H1 (cell line): ENCODE data around the gene GID4. TPM values are rescaled to one million over a fixed set of nuclear protein-coding genes. Genes with fewer than 3 reads are reported as not detected.

ENCODE experiments used
- CTCF ChIA-PET: fragments of 300-600 bp; sonication (Branson Sonifier 250); formaldehyde crosslinking; loops from one replicate; lab custom pipeline; 2021; ENCODE audit not compliant: partially characterized antibody; lab: Charles Lee
- POLR2A ChIA-PET: fragments of 300-600 bp; sonication (Branson Sonifier 250); formaldehyde crosslinking; loops from one replicate; lab custom pipeline; 2021; ENCODE audit warnings: inconsistent platforms; ENCODE audit not compliant: partially characterized antibody; lab: Charles Lee
- DNase-seq, 2 experiments: peaks; one replicate each; pipeline versions ENCODE4 v3.0.0 to v3.0.0-alpha.2; 2010 to 2022; ENCODE audit warnings: low spot score in 2 of 2, low read depth in 1 of 2, mixed read lengths in 1 of 2
- FAIRE-seq: peaks from 2 replicates; lab custom pipeline; 2011; peaks lifted over from hg19 to GRCh38; lab: Jason Lieb, UNC
- H2AFZ ChIP-seq: 2 replicates; pipeline ENCODE4 v1.8.1; 2012; ENCODE audit warnings: low read length, inconsistent platforms
- H2AK5ac ChIP-seq: 2 replicates; pipeline ENCODE4 v1.6.1; 2013; ENCODE audit warnings: low read depth, low read length
- H2BK120ac ChIP-seq: replicated peaks from 2 replicates; pipeline ENCODE3; 2013; ENCODE audit warnings: low read depth, low read length, inconsistent platforms
- H2BK12ac ChIP-seq: 2 replicates; pipeline ENCODE4 v1.6.1; 2013; ENCODE audit warnings: low read depth, low read length
- H2BK15ac ChIP-seq: 2 replicates; pipeline ENCODE4 v1.6.1; 2013; ENCODE audit warnings: low read length
- H2BK20ac ChIP-seq: 2 replicates; pipeline ENCODE4 v1.6.1; 2013; ENCODE audit warnings: low read length
- H2BK5ac ChIP-seq: 2 replicates; pipeline ENCODE4 v1.6.1; 2013; ENCODE audit warnings: low read depth, low read length
- H3K14ac ChIP-seq: 2 replicates; pipeline ENCODE4 v1.6.1; 2013; ENCODE audit warnings: inconsistent platforms; ENCODE audit not compliant: insufficient read length
- H3K18ac ChIP-seq: 2 replicates; pipeline ENCODE4 v1.6.1; 2013; ENCODE audit warnings: low read length; ENCODE audit errors: extremely low read depth
- H3K23ac ChIP-seq: 2 replicates; pipeline ENCODE4 v1.6.1; 2013; ENCODE audit warnings: inconsistent platforms; ENCODE audit not compliant: insufficient read length
- H3K23me2 ChIP-seq: 2 replicates; pipeline ENCODE4 v1.6.1; 2013; ENCODE audit warnings: low read depth, low read length
- H3K27ac ChIP-seq: 2 replicates; pipeline ENCODE4 v1.6.1; 2011; ENCODE audit warnings: low read depth, low read length, inconsistent platforms
- H3K27me3 ChIP-seq, 4 experiments: replicated peaks in 1 of 4; 1 replicate in 1 of 4; 2 replicates in 3 of 4; pipeline versions ENCODE4 v1.6.1 to v1.8.1; 2011 to 2013; ENCODE audit warnings: low read length in 3 of 4, mild to moderate bottlenecking in 3 of 4, inconsistent platforms in 2 of 4, mixed read lengths in 2 of 4, moderate library complexity in 1 of 4; ENCODE audit not compliant: control insufficient read depth in 3 of 4, insufficient read depth in 3 of 4; ENCODE audit errors: extremely low read depth in 1 of 4
- H3K36me3 ChIP-seq, 4 experiments: 2 replicates each; pipeline versions ENCODE4 v1.6.1 to v1.8.1; 2011 to 2013; ENCODE audit warnings: mild to moderate bottlenecking in 4 of 4, low read length in 3 of 4, moderate library complexity in 2 of 4, control low read depth in 1 of 4, inconsistent platforms in 1 of 4; ENCODE audit not compliant: insufficient read depth in 4 of 4, control insufficient read depth in 2 of 4
- H3K4ac ChIP-seq: replicated peaks from 2 replicates; pipeline ENCODE3; 2013; ENCODE audit warnings: low read length, low read depth, mixed read lengths, inconsistent platforms; ENCODE audit not compliant: insufficient read length
- H3K4me1 ChIP-seq, 4 experiments: replicated peaks in 1 of 4; 1 replicate in 1 of 4; 2 replicates in 3 of 4; pipeline versions ENCODE4 v1.6.1 to v1.8.1; 2011 to 2013; ENCODE audit warnings: low read length in 3 of 4, inconsistent platforms in 2 of 4, mixed read lengths in 1 of 4; ENCODE audit not compliant: insufficient read depth in 4 of 4, control insufficient read depth in 3 of 4
- H3K4me2 ChIP-seq, 2 experiments: 2 replicates each; pipeline versions ENCODE4 v1.6.1 to v1.8.1; 2011 to 2013; ENCODE audit warnings: low read depth in 2 of 2, low read length in 2 of 2, control low read depth in 1 of 2, inconsistent platforms in 1 of 2, mild to moderate bottlenecking in 1 of 2; ENCODE audit not compliant: insufficient read depth in 1 of 2
- H3K4me3 ChIP-seq, 4 experiments: fragments of 200-600, 300-600 bp in 1 of 4; sonication (generic), shearing (Covaris generic), sonication (Bioruptor Twin) in 1 of 4; 2 replicates each; pipeline versions ENCODE4 v1.5.1 to v1.8.1; 2011 to 2016; ENCODE audit warnings: low read length in 4 of 4, low read depth in 3 of 4, control low read depth in 2 of 4, inconsistent platforms in 2 of 4, mild to moderate bottlenecking in 2 of 4, mixed read lengths in 1 of 4, moderate library complexity in 1 of 4; ENCODE audit not compliant: insufficient read depth in 2 of 4; ENCODE audit errors: extremely low read depth in 1 of 4
- H3K56ac ChIP-seq: replicated peaks from 2 replicates; pipeline ENCODE3; 2013; ENCODE audit warnings: low read depth, mild to moderate bottlenecking, mixed read lengths, low read length, inconsistent platforms; ENCODE audit not compliant: insufficient read length
- H3K79me1 ChIP-seq: 2 replicates; pipeline ENCODE4 v1.6.1; 2013; ENCODE audit warnings: low read depth, low read length, control low read depth
- H3K79me2 ChIP-seq, 2 experiments: 2 replicates each; pipeline versions ENCODE4 v1.6.1 to v1.8.1; 2012 to 2013; ENCODE audit warnings: low read length in 2 of 2, mild to moderate bottlenecking in 2 of 2, inconsistent platforms in 1 of 2; ENCODE audit not compliant: insufficient read depth in 2 of 2, control insufficient read depth in 1 of 2
- H3K9ac ChIP-seq, 4 experiments: replicated peaks in 1 of 4; 1 replicate in 1 of 4; 2 replicates in 3 of 4; pipeline versions ENCODE4 v1.6.1 to v1.8.1; 2011 to 2013; ENCODE audit warnings: low read depth in 3 of 4, low read length in 3 of 4, control low read depth in 2 of 4, mild to moderate bottlenecking in 2 of 4, moderate library complexity in 2 of 4, inconsistent platforms in 1 of 4; ENCODE audit errors: extremely low read depth in 1 of 4
- H3K9me3 ChIP-seq, 2 experiments: 2 replicates each; pipeline versions ENCODE4 v1.6.1 to v1.8.1; 2012 to 2013; ENCODE audit warnings: mild to moderate bottlenecking in 2 of 2, moderate library complexity in 2 of 2, control low read depth in 1 of 2, inconsistent platforms in 1 of 2, low read depth in 1 of 2, low read length in 1 of 2, mixed read lengths in 1 of 2; ENCODE audit not compliant: insufficient read depth in 2 of 2
- H4K20me1 ChIP-seq, 2 experiments: replicated peaks in 1 of 2; 2 replicates each; pipeline versions ENCODE3 to v1.8.1; 2011 to 2013; ENCODE audit warnings: inconsistent platforms in 2 of 2, low read length in 2 of 2, mild to moderate bottlenecking in 1 of 2; ENCODE audit not compliant: insufficient read depth in 2 of 2, control insufficient read depth in 1 of 2
- H4K5ac ChIP-seq: 2 replicates; pipeline ENCODE4 v1.6.1; 2013; ENCODE audit warnings: low read length, low read depth, mixed read lengths, inconsistent platforms; ENCODE audit not compliant: insufficient read length
- H4K8ac ChIP-seq: 2 replicates; pipeline ENCODE4 v1.8.0; 2013; ENCODE audit warnings: mild to moderate bottlenecking, moderate library complexity, low read length, inconsistent platforms; ENCODE audit not compliant: insufficient read depth; ENCODE audit errors: extremely low read depth
- H4K91ac ChIP-seq: replicated peaks from 2 replicates; pipeline ENCODE3; 2013; ENCODE audit warnings: low read length, mixed read lengths, inconsistent platforms; ENCODE audit not compliant: insufficient read length
- CHD1 ChIP-seq: IDR thresholded peaks from 2 replicates; pipeline ENCODE4 v1.6.1; 2012; ENCODE audit warnings: low read depth, low read length, improper control_type of control experiment
- KDM1A ChIP-seq: fragments of 200-600, 300-600 bp; sonication (generic); IDR thresholded peaks from 2 replicates; pipeline ENCODE4 v1.7.1; 2016; ENCODE audit warnings: mild to moderate bottlenecking, low read length, borderline replicate concordance
- WGBS, 2 experiments: shearing (Covaris generic) in 1 of 2; methylation state at CpG; one replicate each; pipeline versions ENCODE4 v1.1.6 to v1.1.7; 2013 to 2015; ENCODE audit warnings: low lambda C conversion rate in 2 of 2, mixed read lengths in 2 of 2, inconsistent platforms in 1 of 2, low coverage in 1 of 2, missing lambda C conversion rate in 1 of 2; ENCODE audit not compliant: insufficient replicate concordance in 2 of 2, insufficient coverage in 1 of 2, insufficient read length in 1 of 2; ENCODE audit errors: extremely low coverage in 1 of 2, missing lambda C conversion rate in 1 of 2; 5-methylcytosine and 5-hydroxymethylcytosine counted together
- polyA plus RNA-seq, 7 experiments: library from polyadenylated mRNA; depleted of rRNA in 3 of 7; stranded (reverse) in 5 of 7; unstranded in 2 of 7; fragments of >200 nt in 5 of 7; fragments of 200-250 nt in 2 of 7; gene quantifications; 1 replicate in 5 of 7; 2 replicates in 1 of 7; 4 replicates in 1 of 7; pipeline versions ENCODE4 v1.2.1 to v1.2.3, GENCODE V29; 2011 to 2013; ENCODE audit warnings: missing spikeins in 2 of 7, mixed read lengths in 2 of 7
- total RNA-seq: library from RNA; stranded (reverse); fragmentation: NEBNext Ultra II Directional; extraction: Animal tissue kit (Norgen Biotek cat#: 25700); gene quantifications from 2 replicates; pipeline ENCODE4 v1.2.1, GENCODE V29; 2021

The GID4 gene
- total and polyA plus RNA-seq, 2 of the 8 experiments (the other 6 are each of a cell fraction or from before 2014, with no cell fraction given): 5.6 to 15.0 TPM

DNA sequence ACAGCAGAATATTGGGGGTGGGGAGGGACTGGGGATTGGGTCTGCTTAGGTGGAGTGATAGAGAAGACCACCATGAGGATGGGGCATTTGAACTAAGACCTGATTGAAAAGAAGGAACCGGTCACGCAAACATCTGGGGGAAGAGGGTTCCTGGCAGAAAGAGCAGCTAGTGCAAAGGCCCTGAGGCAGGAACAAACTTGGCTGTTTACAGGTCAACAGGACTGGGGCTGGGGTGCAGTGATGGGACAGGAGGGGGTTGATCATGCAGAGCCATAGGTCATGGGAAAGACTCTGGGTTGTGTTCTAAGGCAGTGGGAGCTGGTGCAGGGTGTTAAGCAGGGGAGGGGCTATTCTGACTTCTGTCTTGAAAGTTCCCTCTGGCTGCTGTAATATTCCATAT, 50.4 kb downstream of the GID4 start:
- ChIA-PET CTCF (interaction anchor here (1.1 kb wide), 2 partner anchors 13 to 52 kb away, joined by 3 read pairs; no protein-coding TSS in a partner anchor), POLR2A (interaction anchor here (0.7 to 2.3 kb wide), 6 partner anchors 9 to 253 kb away, joined by 3 to 9 read pairs (median 4); partner anchors contain the start of gene SREBF1)
- Histone ChIP-seq H4K5ac (no peak overlapping the region), H2BK15ac (no peak overlapping the region), H2BK20ac (no peak overlapping the region), H3K23ac (no peak overlapping the region), H3K27ac (no peak overlapping the region), H3K4ac (no peak overlapping the region), H3K9ac (no peak overlapping the region), H3K9me3 (no peaks in the 10 kb centered on the region), H3K79me2 (peaks cover 3 to 20% of the 10 kb centered on the region in 2 experiments; a peak in 3 of 4 replicates), H3K23me2 (peaks cover 7% of the 10 kb centered on the region; the same call in 1 of the 2 replicates), H3K79me1 (peaks cover 7% of the 10 kb centered on the region), H3K36me3 (peaks cover 3 to 10% (median 6%) of the 10 kb centered on the region in 4 experiments; a peak in 5 of 8 replicates), H3K4me2 (no peak overlapping the region; a peak in 1 of 4 replicates), H4K91ac (no peak overlapping the region), H4K8ac (no peak overlapping the region), H2BK12ac (no peak overlapping the region), H3K27me3 (no peaks in the 10 kb centered on the region), H4K20me1 (no peaks in the 10 kb centered on the region), H3K56ac (no peak overlapping the region), H3K4me3 (no peak overlapping the region), H3K18ac (no peak overlapping the region), H2AK5ac (no peak overlapping the region), H3K14ac (no peak overlapping the region), H2BK120ac (no peak overlapping the region), H2AFZ (no peak overlapping the region), H3K4me1 (peaks cover 2 to 3% (median 3%) of the 10 kb centered on the region in 4 experiments; a peak in 4 of 7 replicates), H2BK5ac (no peak overlapping the region)
- DNase-seq (no peak), FAIRE-seq (no peak)
- no peak for TF ChIP-seq CHD1
- TF ChIP-seq KDM1A: 0 out of 2 replicates have a peak, but pooled peaks have one; percentile 20
- 90% methylated on average over 2 of the region's 2 CpGs; no CpG with 5 or more reads in 1 of the 2 experiments for WGBS, 2 experiments
